Measurements from ENCODE around the gene CCDC69.

DNA sequence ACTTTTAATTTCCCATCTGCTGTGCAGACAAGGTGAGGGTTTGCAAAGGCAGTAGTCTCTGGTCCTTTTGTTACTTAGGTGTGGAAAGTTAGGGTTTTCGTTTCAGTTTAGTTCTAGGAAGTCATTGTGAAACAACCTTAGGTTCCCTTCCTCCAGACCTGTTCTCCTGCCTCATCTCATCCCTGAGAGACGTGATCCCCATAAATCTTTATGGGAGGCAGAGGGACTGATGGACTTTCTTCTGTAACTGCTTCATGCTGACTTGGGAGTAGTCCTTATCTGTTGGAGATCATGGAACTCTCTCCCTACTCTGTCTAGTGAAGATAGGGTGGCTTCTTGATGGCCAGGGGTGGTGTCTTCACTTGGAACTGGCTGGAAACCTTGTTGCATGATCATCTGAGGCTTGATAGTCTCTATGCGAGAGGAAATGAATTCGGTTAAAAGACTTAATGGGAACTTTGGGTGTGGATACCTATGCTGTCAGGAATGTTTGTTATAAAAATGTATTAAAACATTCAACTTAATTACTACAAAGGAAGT is 21.9 kb upstream of the CCDC69 start:
- TF ChIP-seq, protein P1, sequence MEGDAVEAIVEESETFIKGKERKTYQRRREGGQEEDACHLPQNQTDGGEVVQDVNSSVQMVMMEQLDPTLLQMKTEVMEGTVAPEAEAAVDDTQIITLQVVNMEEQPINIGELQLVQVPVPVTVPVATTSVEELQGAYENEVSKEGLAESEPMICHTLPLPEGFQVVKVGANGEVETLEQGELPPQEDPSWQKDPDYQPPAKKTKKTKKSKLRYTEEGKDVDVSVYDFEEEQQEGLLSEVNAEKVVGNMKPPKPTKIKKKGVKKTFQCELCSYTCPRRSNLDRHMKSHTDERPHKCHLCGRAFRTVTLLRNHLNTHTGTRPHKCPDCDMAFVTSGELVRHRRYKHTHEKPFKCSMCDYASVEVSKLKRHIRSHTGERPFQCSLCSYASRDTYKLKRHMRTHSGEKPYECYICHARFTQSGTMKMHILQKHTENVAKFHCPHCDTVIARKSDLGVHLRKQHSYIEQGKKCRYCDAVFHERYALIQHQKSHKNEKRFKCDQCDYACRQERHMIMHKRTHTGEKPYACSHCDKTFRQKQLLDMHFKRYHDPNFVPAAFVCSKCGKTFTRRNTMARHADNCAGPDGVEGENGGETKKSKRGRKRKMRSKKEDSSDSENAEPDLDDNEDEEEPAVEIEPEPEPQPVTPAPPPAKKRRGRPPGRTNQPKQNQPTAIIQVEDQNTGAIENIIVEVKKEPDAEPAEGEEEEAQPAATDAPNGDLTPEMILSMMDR (IDR thresholded peaks at IDR 0.05; ENCODE audit: insufficient read depth, low read length, poor library complexity, severe bottlenecking): no peak
- no peak for TF ChIP-seq EZH2phosphoT487 (conservative IDR thresholded peaks at IDR 0.05; ENCODE audit: low read length)
